GDM1 (cell line): ENCODE results near the gene POLN.

ENCODE experiments used
- DNase-seq: peaks from one replicate; lab custom pipeline; 2025; lab: John Stamatoyannopoulos, UW

POLN gene

DNA sequence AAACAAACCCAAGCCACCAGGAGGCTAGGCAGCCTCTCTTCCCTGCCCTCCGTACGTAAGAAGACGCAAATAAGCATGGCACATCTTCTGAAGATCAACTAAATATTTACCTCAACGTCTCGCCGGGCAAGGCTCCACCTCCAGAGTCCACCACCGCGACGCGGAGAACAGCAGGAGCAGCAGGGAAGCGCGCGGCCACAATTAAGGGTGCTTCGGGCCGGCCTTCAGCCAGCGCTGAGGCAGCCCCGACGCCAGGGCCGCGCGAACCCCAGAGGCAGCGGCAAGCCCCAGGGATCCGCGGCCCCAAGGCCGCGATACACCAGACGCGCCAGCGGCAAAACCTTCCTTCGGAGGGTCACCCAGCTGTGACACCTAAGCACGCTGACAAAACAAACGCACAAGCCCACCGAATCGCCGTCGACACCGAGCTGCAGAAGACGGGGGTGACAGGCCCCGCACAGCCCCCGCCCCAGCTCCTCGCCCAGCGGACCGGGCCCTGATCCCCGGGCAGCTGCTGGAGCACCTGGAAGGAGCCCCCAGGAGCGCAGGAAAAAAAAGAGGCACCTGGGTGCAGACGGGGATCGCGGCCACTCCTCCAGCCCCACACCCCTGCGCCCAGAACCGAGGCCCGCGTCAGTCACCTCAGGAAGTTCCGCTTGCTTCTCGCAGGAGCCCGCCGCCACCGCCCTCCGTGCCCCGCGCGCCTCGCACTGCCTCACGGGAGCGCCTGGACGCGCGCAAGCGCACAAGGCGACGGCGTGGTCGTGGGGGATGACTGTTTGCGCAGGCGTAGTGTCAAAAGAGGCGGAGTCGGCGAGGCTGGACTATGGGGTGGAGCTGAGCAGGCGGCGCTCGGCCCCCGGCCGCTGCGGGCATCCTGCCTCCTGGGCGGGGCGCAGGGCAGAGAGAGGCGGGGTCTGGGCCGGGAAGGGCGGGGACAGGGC is at the start of gene POLN, which contains the start of gene HAUS3:
TSS of gene POLN (minus strand) at position 712 of the 944 bp plus-strand sequence. CDS start 12,890 bp downstream, outside the sequence.
TSS of gene HAUS3 (minus strand) at position 712 of the 944 bp plus-strand sequence. CDS start 1,175 bp downstream, outside the sequence.
- DNase-seq: peak; percentile 97

DNA sequence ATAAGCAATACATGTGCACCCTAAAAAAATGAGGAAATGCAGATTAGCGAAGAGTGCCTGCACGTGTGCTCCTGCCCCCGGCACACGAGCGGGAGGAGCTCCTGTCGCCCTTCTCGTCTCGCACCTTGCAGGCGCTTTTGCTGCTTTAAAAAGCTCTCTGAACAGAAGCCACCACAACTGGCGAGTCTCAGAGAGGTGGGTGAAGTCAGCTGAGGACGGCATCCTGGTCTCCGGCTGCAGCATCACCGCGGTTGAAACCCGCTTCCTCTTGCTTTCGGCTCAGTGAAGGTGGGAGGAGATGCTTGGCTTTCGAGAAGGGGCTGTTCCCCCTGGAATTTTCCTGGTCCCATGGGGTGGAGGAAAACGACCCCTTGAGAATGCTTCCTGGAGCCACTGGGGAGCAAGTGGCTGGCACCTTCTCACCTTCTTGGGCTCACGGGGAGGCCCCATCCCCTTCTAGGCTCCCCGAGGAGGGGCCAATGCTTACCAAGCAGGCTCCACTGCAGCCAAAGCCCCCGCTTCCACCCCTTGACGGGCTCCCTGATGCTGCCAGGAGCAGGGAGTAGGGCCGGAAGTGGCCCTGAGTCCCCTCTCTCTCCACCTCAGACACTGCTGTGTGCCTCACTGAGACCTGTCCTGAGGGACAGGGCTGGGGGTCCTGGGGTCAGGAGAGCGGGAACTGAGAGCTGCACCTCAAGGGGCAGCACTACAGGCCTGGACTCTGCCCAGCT is 49.2 kb upstream of the POLN start:
- peak; percentile 56 for DNase-seq

DNA sequence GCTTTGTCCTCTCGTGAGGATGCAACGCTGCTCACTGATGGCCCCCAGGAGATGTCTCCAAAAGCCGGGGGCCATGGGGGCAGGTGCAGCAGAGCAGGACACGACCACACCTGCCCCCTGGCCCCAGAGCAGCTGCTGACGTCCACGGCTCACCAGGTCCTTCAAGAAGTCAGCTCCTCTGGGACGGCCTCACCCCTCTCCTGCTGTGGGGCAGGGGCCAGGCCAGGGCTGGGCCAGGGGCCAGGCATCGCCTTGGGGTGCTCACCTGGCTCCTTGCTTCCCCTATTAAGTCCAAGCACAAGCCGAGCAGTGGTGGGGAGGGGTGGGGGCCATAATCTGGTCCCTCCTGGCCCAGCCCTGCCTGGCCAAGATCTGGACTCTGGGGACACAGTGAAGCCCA is 48.6 kb upstream of the POLN start:
- no peak for DNase-seq

DNA sequence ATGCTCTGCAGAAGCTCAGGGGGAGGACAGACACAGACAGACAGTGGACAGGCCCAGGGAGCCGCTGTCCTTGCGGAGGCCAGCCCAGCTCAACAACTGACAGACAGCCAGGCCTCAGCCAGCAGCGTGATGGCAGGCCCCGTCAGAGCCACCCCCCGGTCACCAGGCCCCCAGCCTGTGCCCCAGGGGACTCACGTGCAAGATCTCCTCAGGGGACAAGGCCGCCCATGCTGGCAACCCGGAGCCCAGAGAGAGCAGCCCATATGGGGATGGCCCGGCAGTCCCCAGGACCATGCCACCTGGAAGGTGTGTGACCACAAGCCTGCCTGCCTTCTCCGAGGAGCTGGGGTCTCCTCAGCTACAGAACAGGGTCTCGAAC is 48.0 kb upstream of the POLN start:
- no peak for DNase-seq

GRCh38 chr4:2289311-2289954 is 47.5 kb upstream of the POLN start:
- DNase-seq: no peak

- DNase-seq: no peak
Observed at GRCh38 chr4:2288051-2288541, 46.2 kb upstream of the POLN start.

DNA sequence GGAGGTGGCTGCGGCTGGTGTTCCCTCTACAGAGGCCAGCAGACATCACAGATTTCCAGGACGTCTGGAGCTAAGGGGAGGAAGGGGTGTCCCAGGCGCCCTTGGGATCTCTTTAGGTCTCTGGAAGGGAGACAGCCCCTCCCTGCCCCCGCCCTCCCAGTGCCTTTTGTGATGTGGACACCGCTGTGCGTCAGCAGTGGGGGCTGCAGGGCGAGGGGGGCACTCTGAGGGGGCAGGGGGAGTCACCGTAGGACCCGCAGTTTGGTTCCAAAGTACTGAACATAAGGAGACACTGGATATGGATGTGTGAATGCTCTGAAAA is 45.6 kb upstream of the POLN start:
- DNase-seq: no peak

DNA sequence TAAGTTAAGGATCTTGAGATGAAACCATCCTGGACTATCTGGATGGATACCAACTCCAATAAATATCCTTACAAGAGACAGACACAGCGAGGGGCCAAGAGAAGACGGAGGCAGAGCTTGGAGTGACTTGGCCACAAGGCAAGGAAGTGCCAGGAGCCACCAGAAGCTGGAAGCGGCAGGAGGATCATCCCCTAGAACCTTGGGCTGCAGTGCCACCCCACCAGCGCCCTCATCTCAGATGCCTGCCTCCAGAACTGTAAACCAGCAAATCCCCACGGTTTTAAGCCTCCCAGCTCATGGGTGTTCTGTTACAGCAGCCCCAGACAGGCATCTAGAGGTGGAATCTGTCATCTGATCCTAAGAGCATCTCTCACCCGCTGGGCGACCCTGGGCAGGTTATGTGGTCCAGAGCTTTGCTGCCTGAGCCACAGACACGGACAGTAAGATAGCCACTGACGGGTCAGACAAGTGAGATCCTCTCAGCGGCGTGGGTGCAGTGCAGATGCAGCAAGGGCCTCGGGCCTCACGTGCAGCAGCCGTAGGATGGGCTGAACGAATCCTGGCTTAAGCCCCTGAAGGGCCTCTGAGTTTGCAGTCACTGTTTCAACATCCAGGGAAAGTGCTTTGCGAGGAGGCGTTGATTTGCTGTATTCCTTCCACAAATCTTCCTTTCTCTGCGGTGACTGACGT is 45.1 kb upstream of the POLN start:
- DNase-seq: no peak

GRCh38 chr4:2285613-2286381 is 43.9 kb upstream of the POLN start:
- no peak for DNase-seq

- DNase-seq: peak; percentile 28
Observed at GRCh38 chr4:2284934-2285612, 43.2 kb upstream of the POLN start.

GRCh38 chr4:2284161-2284933 is 42.4 kb upstream of the POLN start:
- no peak for DNase-seq

GRCh38 chr4:2283199-2283711 is 41.3 kb upstream of the POLN start:
- DNase-seq: no peak

DNA sequence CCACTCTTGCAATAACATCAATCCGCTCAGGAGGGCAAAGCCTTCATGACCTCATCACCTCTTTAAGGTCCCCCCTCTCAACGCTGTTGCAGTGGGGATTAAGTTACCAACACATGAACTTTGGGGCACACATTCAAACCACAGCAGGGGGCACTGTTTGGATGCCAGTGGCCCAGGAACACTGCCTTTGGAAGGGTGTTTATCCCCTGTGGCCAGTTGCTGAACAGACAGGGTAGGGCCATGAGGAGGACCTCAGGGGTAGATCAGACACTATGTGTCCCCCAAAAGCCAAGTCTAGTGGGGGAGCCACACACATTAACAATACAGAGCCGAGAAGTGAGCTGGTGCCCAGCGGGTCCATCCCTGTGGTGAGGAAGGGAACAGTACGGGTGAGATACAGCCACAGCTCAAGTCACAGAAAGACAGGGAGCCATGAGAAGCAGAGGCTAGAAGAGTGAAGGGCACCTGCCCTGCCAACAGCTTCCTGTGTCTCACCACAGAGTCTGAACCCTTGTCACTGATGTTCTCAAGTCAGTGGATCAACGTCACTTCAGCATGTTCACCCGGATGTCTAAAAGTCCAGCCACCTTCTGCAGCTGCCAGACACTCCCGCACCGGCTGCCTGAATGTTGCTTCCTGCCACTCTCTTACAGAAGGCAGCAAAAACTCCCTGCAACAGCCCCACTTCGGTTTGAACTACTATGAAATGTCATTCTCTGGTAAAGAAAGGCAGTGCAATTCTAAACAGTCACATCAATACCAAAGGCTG is 39.8 kb upstream of the POLN start:
- peak; percentile 55 for DNase-seq

DNA sequence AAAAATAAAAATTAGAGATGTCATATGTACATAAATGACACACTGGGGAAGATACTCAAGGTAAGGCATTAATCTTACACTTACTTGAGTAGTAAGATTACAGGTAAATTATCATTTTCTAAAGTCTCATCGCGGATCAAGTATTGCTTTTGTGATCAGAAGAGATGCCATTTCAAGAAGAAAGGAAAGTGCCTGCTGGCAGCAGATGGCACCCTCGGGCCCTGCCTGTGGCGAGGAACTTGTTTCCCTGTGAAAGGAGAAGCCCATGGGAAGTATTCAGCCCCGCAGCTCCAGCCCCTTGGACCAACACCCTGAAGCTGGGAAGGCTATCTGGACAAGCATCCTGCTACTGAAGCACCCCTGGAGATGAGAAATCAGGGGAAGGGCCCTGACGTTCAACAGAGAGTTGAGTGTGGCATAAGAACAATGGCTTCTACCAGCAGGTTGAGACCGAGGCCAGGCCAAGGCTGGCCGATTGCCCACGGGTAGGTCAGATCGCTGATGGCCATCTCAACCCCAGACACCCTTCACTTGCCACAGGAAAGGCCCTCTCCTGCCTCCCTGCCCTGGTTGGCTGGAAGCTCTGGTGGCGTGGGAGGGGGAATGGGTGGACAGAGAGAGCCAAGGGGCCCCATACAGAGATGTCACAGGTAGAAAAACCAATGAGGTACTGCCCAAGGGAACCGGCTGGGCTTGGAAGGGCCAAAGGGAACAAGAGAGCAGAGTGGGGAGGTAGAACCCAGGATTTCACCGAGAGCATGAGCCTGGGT is 38.8 kb upstream of the POLN start:
- DNase-seq: no peak

DNA sequence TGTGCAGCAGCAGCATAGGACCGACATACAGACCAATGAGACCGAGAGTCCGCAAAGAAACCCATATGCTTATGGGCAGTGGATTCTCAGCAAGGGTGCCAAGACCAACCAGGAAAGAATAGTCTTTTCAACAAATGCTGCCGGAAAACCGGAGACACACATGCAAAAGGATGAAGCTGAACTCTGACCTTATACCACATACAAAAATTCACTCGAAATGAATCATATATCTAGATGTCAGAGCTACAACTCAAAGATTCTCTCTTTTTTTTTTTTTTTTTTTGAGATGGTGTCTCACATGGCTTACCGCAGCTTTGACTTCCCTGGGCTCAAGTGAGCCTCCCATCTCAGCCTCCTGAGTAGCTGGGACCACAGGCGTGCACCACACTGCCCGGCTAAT is 36.0 kb upstream of the POLN start:
- no peak for DNase-seq

DNA sequence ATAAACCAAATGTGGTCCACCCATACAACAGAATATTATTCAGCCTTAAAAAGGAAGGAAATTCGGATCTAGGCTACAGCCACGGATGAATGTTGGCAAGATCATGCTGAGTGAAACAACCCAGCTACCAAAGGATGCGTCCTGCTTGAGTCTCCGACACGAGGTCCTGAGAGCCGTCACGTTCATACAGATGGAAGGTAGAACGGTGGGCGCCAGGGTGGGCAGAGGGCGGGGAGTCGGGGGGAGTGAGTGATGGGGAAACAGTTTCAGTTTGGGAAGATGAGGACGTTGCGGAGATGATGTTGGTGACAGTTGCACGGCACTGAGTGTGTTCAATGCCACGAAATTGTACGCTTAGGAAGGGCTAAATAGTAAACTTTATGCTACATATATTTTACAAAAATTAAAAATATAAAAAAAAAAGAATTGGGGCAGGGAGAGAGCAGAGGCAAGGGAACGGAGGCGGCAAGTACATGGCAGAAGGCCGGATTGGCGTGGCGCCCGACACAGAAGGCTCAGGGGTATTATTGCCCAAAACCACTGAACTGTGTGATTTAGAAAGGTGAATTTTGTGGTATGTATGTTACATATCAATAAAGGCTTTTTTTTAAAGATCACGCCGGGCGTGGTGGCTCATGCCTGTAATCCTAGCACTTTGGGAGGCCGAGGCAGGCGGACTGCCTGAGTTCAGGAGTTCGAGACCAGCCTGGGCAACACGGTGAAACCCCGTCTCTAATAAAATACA is 34.8 kb upstream of the POLN start:
- no peak for DNase-seq

DNA sequence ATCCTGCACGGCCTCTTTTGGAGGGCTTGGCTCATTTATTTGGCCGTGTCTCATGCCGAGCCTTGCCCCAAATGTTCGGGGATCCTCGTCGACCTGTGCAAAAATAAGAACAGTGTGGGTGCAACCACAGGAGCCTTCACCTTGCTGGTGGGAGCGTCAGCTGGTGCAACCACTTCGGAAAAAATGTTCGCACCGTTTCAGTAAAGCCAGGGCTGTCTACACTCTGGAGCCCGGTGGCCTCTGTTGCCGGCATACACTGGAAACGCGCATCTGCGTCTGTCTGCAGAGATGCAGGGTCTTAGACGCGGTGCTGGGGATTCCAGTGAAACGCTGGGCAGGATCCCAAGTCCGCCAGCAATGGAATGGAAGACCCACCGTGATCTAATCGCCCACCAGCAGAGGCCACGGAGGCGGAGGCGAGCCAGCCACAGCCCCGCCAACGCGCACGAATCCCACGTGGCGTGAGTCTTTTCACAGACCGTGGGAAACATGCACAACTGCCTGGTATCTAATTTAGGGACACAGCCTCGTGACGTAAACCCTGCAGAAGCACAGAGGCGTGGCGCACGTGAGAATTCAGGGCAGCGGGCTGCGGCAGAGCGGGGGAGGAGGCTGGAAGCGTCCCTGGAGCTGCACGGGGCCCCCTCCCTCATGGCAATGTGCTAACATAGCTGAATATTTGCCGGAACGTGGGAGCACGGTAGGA is 33.8 kb upstream of the POLN start:
- no peak for DNase-seq
